PFSK-1 (cell line): ENCODE measurements around the gene PAPSS2.

Source experiments
- FOXP2 ChIP-seq: optimal IDR thresholded peaks from 2 replicates; pipeline ENCODE3; 2011; ENCODE audit warnings: borderline replicate concordance, control low read depth, inconsistent platforms; ENCODE audit not compliant: insufficient read depth; ENCODE audit errors: extremely low read length, extremely low read depth
- POLR2AphosphoS5 ChIP-seq: IDR thresholded peaks from 2 replicates; pipeline ENCODE4 v1.6.1; 2012; ENCODE audit warnings: low read depth, mild to moderate bottlenecking, control low read depth, low read length, moderate library complexity
- SIN3A ChIP-seq: IDR thresholded peaks from 2 replicates; pipeline ENCODE4 v1.6.1; 2012; ENCODE audit warnings: mild to moderate bottlenecking, low read length, moderate library complexity, borderline replicate concordance; ENCODE audit not compliant: insufficient read depth
- TAF1 ChIP-seq: IDR thresholded peaks from 2 replicates; pipeline ENCODE4 v1.6.1; 2012; ENCODE audit warnings: low read length, control low read depth, borderline replicate concordance; ENCODE audit not compliant: insufficient read depth
- TF ChIP-seq, protein P1 (sequence below), 2 experiments: IDR thresholded peaks; 2 replicates each; pipeline versions ENCODE4 v1.6.1 to v1.8.0; 2011 to 2012; ENCODE audit warnings: low read depth in 2 of 2, low read length in 2 of 2, control low read depth in 1 of 2, inconsistent platforms in 1 of 2, mild to moderate bottlenecking in 1 of 2, moderate library complexity in 1 of 2; ENCODE audit not compliant: insufficient read depth in 1 of 2

PAPSS2 gene

DNA sequence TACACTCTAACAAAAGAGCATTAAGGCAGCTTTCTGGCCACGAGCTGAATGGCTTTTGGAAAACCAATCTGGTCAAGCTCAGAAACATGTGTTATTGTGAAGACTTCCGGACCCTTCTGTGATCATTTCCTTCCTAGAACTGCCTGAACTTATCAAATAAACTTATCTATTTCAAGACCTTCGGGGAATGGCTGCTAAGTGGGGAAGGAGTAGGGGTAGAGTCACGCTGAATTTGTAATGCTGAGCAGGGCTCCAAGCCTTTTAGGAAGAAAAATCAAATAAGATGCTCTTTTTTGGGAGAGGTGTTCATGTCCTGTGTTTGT, 56.6 kb downstream of the PAPSS2 start:
- TF ChIP-seq FOXP2 (no peak), POLR2AphosphoS5 (no peak), TAF1 (no peak), SIN3A (no peak)
- TF ChIP-seq, protein P1, sequence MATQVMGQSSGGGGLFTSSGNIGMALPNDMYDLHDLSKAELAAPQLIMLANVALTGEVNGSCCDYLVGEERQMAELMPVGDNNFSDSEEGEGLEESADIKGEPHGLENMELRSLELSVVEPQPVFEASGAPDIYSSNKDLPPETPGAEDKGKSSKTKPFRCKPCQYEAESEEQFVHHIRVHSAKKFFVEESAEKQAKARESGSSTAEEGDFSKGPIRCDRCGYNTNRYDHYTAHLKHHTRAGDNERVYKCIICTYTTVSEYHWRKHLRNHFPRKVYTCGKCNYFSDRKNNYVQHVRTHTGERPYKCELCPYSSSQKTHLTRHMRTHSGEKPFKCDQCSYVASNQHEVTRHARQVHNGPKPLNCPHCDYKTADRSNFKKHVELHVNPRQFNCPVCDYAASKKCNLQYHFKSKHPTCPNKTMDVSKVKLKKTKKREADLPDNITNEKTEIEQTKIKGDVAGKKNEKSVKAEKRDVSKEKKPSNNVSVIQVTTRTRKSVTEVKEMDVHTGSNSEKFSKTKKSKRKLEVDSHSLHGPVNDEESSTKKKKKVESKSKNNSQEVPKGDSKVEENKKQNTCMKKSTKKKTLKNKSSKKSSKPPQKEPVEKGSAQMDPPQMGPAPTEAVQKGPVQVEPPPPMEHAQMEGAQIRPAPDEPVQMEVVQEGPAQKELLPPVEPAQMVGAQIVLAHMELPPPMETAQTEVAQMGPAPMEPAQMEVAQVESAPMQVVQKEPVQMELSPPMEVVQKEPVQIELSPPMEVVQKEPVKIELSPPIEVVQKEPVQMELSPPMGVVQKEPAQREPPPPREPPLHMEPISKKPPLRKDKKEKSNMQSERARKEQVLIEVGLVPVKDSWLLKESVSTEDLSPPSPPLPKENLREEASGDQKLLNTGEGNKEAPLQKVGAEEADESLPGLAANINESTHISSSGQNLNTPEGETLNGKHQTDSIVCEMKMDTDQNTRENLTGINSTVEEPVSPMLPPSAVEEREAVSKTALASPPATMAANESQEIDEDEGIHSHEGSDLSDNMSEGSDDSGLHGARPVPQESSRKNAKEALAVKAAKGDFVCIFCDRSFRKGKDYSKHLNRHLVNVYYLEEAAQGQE (IDR thresholded peaks at IDR 0.05; ENCODE audit: insufficient read depth in 1 of 2, low read depth in 2 of 2, low read length in 2 of 2) = no peak

DNA sequence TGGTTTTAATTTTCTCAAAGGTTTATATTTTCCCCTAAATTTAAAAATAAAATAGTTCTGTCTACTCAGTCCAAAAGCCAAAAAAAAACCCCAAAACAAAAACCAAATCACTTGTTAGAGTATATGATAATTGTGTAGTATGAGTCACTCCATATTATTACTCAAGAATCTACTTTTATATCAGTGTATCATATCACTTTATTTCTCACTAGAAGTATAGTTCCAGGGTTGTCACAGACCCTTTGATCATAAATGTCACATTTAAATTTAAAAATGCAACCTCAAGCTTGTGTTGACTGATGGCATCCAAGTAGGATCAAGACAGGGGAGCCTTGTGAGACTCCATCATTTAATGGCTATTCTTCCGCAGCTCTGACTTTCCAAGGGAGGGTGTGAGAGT, 61.0 kb downstream of the PAPSS2 start:
- TF ChIP-seq, protein P1 (IDR thresholded peaks at IDR 0.05; ENCODE audit: insufficient read depth in 1 of 2, low read depth in 2 of 2, low read length in 2 of 2) = no peak
- no peak for TF ChIP-seq TAF1
- no peak for TF ChIP-seq POLR2AphosphoS5
- TF ChIP-seq SIN3A = no peak
- no peak for TF ChIP-seq FOXP2

DNA sequence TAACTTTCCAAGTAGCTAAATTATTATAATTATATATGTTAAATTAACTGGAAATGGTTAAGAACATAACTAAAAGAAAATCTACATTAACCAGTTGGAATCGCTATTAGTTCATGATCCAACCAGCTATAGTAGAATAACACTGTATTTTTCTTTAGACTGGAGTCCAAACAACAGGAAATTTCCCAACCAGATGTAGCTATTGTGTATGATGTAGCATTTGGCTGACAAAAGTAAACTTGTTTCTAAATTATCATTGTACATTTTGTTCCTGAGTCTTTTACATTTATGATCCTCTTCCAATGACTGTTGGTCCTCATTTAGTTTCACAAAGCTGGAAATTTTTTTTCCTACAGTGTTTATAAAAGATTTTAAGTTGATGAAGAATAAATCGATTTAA, 62.1 kb downstream of the PAPSS2 start:
- TF ChIP-seq, protein P1 (IDR thresholded peaks at IDR 0.05; ENCODE audit: insufficient read depth in 1 of 2, low read depth in 2 of 2, low read length in 2 of 2) = no peak
- TF ChIP-seq TAF1 (no peak), FOXP2 (no peak), POLR2AphosphoS5 (no peak), SIN3A (no peak)

DNA sequence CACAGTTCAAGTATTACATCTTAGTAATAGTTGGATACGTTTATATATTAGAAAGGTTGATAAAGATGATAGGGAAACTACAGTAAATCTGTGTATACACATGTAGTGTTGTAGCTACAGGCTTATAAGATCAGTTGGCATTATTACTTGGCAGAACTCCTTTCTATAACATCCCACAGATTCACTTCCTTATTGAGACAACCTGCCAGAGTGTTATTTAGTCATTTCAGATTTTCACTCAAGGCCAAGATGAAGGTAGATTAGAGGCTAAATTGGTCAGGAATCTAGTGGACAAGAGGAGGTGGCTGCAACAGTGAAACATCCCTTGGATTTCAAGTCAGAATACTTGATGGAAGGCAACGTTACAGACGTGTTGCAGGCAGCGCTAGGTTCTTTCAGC, 63.0 kb downstream of the PAPSS2 start:
- no peak for TF ChIP-seq FOXP2

DNA sequence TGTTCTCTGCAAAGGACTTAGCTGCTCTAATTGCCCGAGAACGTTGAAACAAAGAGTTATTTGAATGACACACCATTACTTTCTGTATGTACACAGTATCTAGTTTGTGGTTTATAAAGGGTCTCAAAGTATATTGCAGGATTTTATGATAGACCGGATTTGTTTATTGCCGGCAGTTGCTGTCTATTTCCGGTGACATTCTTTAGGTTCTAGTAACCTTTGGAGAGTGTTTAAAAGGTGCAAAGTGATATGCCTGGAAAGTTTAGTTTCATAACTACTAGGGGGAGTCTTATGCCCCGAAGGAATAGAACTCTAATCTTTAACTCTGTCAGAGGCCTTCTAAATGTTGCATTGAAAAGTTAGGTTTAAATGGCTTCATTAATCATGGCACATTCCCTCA, 63.8 kb downstream of the PAPSS2 start:
- TF ChIP-seq SIN3A (no peak), TAF1 (no peak), FOXP2 (no peak), POLR2AphosphoS5 (no peak)
- TF ChIP-seq, protein P1 (IDR thresholded peaks at IDR 0.05; ENCODE audit: insufficient read depth in 1 of 2, low read depth in 2 of 2, low read length in 2 of 2) = no peak
